Measurements from ENCODE around the gene CNTF.

DNA sequence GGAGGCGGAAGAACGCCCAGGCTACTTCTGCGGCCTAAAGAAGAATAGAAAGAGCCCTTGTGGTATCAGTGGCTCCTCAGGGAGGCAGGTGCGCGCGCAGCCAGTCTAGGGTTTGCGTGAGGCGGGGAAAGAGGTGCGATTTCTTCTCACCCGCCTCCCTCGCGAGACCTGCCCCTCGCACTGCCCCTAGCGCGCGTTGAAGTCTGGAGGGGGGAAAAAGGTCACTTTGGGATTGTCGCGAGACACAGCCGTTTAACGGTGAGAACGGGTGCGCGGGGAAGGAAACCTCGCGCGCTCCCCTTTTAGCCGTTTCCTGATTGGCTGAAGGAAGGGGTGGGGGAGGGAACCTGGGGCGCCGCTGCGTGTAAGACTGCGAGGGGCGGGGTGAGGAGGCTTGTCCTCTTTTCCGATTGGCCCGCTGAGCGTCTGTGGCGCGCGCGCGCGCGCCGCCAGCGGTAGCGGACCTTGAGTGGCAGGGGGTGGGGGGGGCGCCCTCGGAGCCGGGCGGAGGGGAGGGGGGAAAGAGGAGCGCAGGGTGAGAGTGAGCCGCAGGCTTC is 43.8 kb upstream of the CNTF start, which contains the start of gene ZFP91:
- TF ChIP-seq POLR2A (IDR thresholded peaks at IDR 0.05), result peak; percentile 57 to 67
- TF ChIP-seq, protein P1, sequence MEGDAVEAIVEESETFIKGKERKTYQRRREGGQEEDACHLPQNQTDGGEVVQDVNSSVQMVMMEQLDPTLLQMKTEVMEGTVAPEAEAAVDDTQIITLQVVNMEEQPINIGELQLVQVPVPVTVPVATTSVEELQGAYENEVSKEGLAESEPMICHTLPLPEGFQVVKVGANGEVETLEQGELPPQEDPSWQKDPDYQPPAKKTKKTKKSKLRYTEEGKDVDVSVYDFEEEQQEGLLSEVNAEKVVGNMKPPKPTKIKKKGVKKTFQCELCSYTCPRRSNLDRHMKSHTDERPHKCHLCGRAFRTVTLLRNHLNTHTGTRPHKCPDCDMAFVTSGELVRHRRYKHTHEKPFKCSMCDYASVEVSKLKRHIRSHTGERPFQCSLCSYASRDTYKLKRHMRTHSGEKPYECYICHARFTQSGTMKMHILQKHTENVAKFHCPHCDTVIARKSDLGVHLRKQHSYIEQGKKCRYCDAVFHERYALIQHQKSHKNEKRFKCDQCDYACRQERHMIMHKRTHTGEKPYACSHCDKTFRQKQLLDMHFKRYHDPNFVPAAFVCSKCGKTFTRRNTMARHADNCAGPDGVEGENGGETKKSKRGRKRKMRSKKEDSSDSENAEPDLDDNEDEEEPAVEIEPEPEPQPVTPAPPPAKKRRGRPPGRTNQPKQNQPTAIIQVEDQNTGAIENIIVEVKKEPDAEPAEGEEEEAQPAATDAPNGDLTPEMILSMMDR (IDR thresholded peaks at IDR 0.05), result peak in 1 of 4 experiments; percentile 26
- peak; percentile 56 for TF ChIP-seq POLR2AphosphoS5 (IDR thresholded peaks at IDR 0.05)

All from gastroesophageal sphincter (tissue), 3 donors.